SK-N-SH (cell line): ENCODE data around the gene ZMYND8. TPM values are rescaled to one million over a fixed set of nuclear protein-coding genes. Genes with fewer than 3 reads are reported as not detected.

Experiments
- CTCF ChIA-PET: fragments of 300-600, 350-600 bp; formaldehyde crosslinking; extraction: SDS; loops from one replicate; lab custom pipeline; 2021; lab: Yijun Ruan, JAX
- POLR2A ChIA-PET: fragments of 350-600 bp; sonication (Branson Sonifier 250); formaldehyde crosslinking; extraction: SDS; loops from one replicate; lab custom pipeline; 2020; ENCODE audit warnings: antibody characterized with exemption, inconsistent platforms; lab: Yijun Ruan, JAX
- DNase-seq: peaks from one replicate; pipeline ENCODE4 v3.0.0; 2012
- H2AFZ ChIP-seq: fragments of 200-600 bp; sonication (generic); 2 replicates; pipeline ENCODE4 v1.8.1; 2016; ENCODE audit warnings: antibody characterized with exemption, mild to moderate bottlenecking, low read depth
- H3F3A ChIP-seq: fragments of 200-600 bp; sonication (generic); replicated peaks from 2 replicates; pipeline ENCODE3; 2016; ENCODE audit warnings: antibody characterized with exemption, mild to moderate bottlenecking; ENCODE audit not compliant: insufficient read depth
- H3K27ac ChIP-seq, 2 experiments: fragments of 200-500 bp in 1 of 2; fragments of 200-600 bp in 1 of 2; sonication (Bioruptor generic) in 1 of 2; sonication (generic), shearing (Covaris generic) in 1 of 2; 2 replicates each; pipeline versions ENCODE4 v1.5.1 to v1.6.1; 2014 to 2016; ENCODE audit warnings: low read depth in 2 of 2, inconsistent platforms in 1 of 2, low read length in 1 of 2, mild to moderate bottlenecking in 1 of 2, mixed read lengths in 1 of 2
- H3K27me3 ChIP-seq: fragments of 200-600 bp; sonication (generic), shearing (Covaris generic); 2 replicates; pipeline ENCODE4 v1.6.1; 2016; ENCODE audit warnings: mixed run types; ENCODE audit not compliant: insufficient read depth
- H3K36me3 ChIP-seq, 2 experiments: fragments of 200-500 bp in 1 of 2; fragments of 200-600 bp in 1 of 2; sonication (Bioruptor generic) in 1 of 2; sonication (generic) in 1 of 2; replicated peaks in 1 of 2; 2 replicates each; pipeline versions ENCODE3 to v1.5.1; 2014 to 2016; ENCODE audit warnings: low read length in 1 of 2, mild to moderate bottlenecking in 1 of 2; ENCODE audit not compliant: insufficient read depth in 2 of 2, control insufficient read depth in 1 of 2
- H3K4me1 ChIP-seq, 2 experiments: fragments of 200-500 bp in 1 of 2; fragments of 200-600 bp in 1 of 2; sonication (Bioruptor generic) in 1 of 2; sonication (generic), shearing (Covaris generic) in 1 of 2; 2 replicates each; pipeline versions ENCODE4 v1.5.1 to v1.6.1; 2014 to 2016; ENCODE audit warnings: low read depth in 1 of 2, low read length in 1 of 2, mixed run types in 1 of 2; ENCODE audit not compliant: insufficient read depth in 2 of 2, control insufficient read depth in 1 of 2
- H3K4me2 ChIP-seq: fragments of 200-600 bp; sonication (generic), shearing (Covaris generic); 2 replicates; pipeline ENCODE4 v1.6.1; 2017; ENCODE audit warnings: mixed run types
- H3K4me3 ChIP-seq, 2 experiments: fragments of 200-500 bp in 1 of 2; fragments of 200-600 bp in 1 of 2; sonication (Bioruptor generic) in 1 of 2; sonication (generic), shearing (Covaris generic) in 1 of 2; 2 replicates each; pipeline versions ENCODE4 v1.5.1 to v1.8.1; 2014 to 2016; ENCODE audit warnings: low read depth in 2 of 2, inconsistent platforms in 1 of 2, low read length in 1 of 2, mild to moderate bottlenecking in 1 of 2, mixed read lengths in 1 of 2, moderate library complexity in 1 of 2
- H3K79me2 ChIP-seq: fragments of 200-600 bp; sonication (generic); 2 replicates; pipeline ENCODE4 v1.8.1; 2017; ENCODE audit warnings: mild to moderate bottlenecking; ENCODE audit not compliant: insufficient read depth
- H3K9ac ChIP-seq: fragments of 200-600 bp; sonication (generic); 2 replicates; pipeline ENCODE4 v1.6.1; 2017; ENCODE audit warnings: mixed run types
- H3K9me2 ChIP-seq: fragments of 200-600 bp; sonication (generic); 2 replicates; pipeline ENCODE4 v1.6.1; 2017; ENCODE audit warnings: mixed run types
- H3K9me3 ChIP-seq: fragments of 200-600 bp; sonication (generic); 2 replicates; pipeline ENCODE4 v1.6.1; 2017; ENCODE audit warnings: mixed run types, mild to moderate bottlenecking, moderate library complexity
- H4K20me1 ChIP-seq: fragments of 200-600 bp; sonication (generic); 2 replicates; pipeline ENCODE4 v1.6.1; 2017; ENCODE audit warnings: mild to moderate bottlenecking, mixed run types; ENCODE audit not compliant: insufficient read depth
- CHD2 ChIP-seq: fragments of 150-350 bp; IDR thresholded peaks from 2 replicates; pipeline ENCODE4 v1.6.1; 2018; ENCODE audit warnings: low read length; ENCODE audit not compliant: partially characterized antibody
- ELF1 ChIP-seq: IDR thresholded peaks from 2 replicates; pipeline ENCODE4 v1.4.0; 2012
- EP300 ChIP-seq, 2 experiments: IDR thresholded peaks; 2 replicates each; pipeline versions ENCODE4 v1.4.0 to v1.6.1; 2012; ENCODE audit warnings: borderline replicate concordance in 1 of 2, low read depth in 1 of 2, low read length in 1 of 2
- EZH2phosphoT487 ChIP-seq: fragments of 200-600 bp; sonication (generic); IDR thresholded peaks from 2 replicates; pipeline ENCODE4 v1.6.1; 2017; ENCODE audit warnings: low read depth, mixed run types, mild to moderate bottlenecking, antibody characterized with exemption, moderate library complexity, borderline replicate concordance
- FOSL2 ChIP-seq: IDR thresholded peaks from 2 replicates; pipeline ENCODE4 v1.4.0; 2012; ENCODE audit warnings: low read depth, mild to moderate bottlenecking, moderate library complexity, borderline replicate concordance
- FOXM1 ChIP-seq: IDR thresholded peaks from 2 replicates; pipeline ENCODE4 v1.4.0; 2012; ENCODE audit warnings: low read depth, mild to moderate bottlenecking
- MXI1 ChIP-seq: IDR thresholded peaks from 2 replicates; pipeline ENCODE4 v1.6.1; 2012; ENCODE audit warnings: mild to moderate bottlenecking, low read depth, low read length, improper control_type of control experiment
- RAD21 ChIP-seq: IDR thresholded peaks from 2 replicates; pipeline ENCODE4 v1.6.1; 2012; ENCODE audit warnings: mild to moderate bottlenecking, low read length
- RCOR1 ChIP-seq: fragments of 150-350 bp; IDR thresholded peaks from 2 replicates; pipeline ENCODE4 v1.6.1; 2017; ENCODE audit warnings: antibody characterized with exemption, low read length
- SMC3 ChIP-seq: IDR thresholded peaks from 2 replicates; pipeline ENCODE4 v1.6.1; 2012; ENCODE audit warnings: low read depth, low read length, improper control_type of control experiment
- TAF1 ChIP-seq: IDR thresholded peaks from 2 replicates; pipeline ENCODE4 v1.6.1; 2012; ENCODE audit warnings: low read depth, mild to moderate bottlenecking, low read length, moderate library complexity, borderline replicate concordance
- WGBS: methylation state at CpG from one replicate; pipeline ENCODE4 v1.1.6; 2017; ENCODE audit warnings: low lambda C conversion rate; 5-methylcytosine and 5-hydroxymethylcytosine counted together
- polyA plus RNA-seq, 3 experiments: library from polyadenylated mRNA; depleted of rRNA; stranded (reverse); fragments of >200 nt; gene quantifications; 2 replicates each; pipeline ENCODE4 v1.2.3, GENCODE V29; 2012
- TF ChIP-seq, protein P1 (sequence below): IDR thresholded peaks from 2 replicates; pipeline ENCODE4 v1.4.0; 2012; ENCODE audit warnings: low read depth
- TF ChIP-seq, protein P2 (sequence below): fragments of 150-350 bp; IDR thresholded peaks from 2 replicates; pipeline ENCODE4 v1.6.1; 2016; ENCODE audit warnings: mild to moderate bottlenecking, low read depth, low read length
- TF ChIP-seq, protein P3 (sequence below): fragments of 200-600 bp; sonication (generic); IDR thresholded peaks from 2 replicates; pipeline ENCODE4 v1.6.1; 2017; ENCODE audit warnings: antibody characterized with exemption, mild to moderate bottlenecking, moderate library complexity
- TF ChIP-seq, protein P4 (sequence below): IDR thresholded peaks from 2 replicates; pipeline ENCODE4; 2012

Gene ZMYND8
- polyA plus RNA-seq, 1 of the 3 experiments (the other 2 are of a cell fraction) = 25.3 TPM

DNA sequence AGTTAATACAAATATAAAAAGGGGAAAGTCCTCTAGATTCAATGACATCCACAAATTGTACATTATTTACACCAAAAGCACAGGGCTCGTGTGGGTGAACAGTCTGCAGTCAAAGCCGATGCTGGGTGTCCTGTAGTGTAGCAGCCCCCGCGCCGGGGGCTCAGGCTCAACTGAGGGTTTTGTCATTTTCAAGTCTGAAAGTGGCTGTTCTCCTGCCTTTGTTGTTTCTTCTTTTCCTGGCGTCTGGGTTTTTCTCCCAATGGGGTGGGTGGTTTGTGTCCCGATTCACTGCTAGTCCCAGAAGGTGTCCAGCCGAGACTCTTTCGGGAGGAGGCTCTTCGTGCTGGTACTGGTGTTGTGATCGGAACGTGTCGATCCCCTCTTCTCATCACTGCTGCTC lies 146.0 kb downstream of the ZMYND8 start (continued):
- TF ChIP-seq MXI1 = no peak

DNA sequence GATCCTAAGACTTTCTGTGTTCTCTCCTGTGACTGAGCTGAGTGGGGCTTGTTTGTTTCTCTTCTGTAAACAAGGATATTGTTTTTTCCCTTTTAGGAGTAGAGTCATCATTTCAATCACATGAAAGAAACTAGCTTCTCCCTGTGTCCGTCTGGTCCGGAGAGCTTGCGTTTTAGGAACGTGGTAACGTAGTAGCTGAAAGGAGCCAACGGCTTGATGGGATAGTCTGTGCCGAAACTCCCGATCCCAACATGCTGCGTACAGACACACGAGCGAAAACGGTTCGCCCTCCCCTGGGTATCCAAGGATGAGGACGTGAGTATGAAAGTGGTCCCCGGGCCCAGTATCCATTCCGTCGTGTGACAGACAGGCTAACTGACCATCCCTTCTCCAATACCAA lies 146.5 kb downstream of the ZMYND8 start:
- TF ChIP-seq FOXM1 = no peak
- TF ChIP-seq ELF1 = no peak
- TF ChIP-seq RCOR1 = no peak
- no peak for TF ChIP-seq CHD2
- TF ChIP-seq SMC3 = no peak
- TF ChIP-seq, protein P1, sequence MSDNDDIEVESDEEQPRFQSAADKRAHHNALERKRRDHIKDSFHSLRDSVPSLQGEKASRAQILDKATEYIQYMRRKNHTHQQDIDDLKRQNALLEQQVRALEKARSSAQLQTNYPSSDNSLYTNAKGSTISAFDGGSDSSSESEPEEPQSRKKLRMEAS = no peak
- TF ChIP-seq EP300 (IDR thresholded peaks at IDR 0.05; ENCODE audit: borderline replicate concordance in 1 of 2, low read depth in 1 of 2, low read length in 1 of 2) = no peak
- TF ChIP-seq, protein P2, sequence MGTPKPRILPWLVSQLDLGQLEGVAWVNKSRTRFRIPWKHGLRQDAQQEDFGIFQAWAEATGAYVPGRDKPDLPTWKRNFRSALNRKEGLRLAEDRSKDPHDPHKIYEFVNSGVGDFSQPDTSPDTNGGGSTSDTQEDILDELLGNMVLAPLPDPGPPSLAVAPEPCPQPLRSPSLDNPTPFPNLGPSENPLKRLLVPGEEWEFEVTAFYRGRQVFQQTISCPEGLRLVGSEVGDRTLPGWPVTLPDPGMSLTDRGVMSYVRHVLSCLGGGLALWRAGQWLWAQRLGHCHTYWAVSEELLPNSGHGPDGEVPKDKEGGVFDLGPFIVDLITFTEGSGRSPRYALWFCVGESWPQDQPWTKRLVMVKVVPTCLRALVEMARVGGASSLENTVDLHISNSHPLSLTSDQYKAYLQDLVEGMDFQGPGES = no peak
- POLR2A ChIA-PET = no interaction called here
- WGBS = 95% methylated on average over 17 of the region's 17 CpGs

DNA sequence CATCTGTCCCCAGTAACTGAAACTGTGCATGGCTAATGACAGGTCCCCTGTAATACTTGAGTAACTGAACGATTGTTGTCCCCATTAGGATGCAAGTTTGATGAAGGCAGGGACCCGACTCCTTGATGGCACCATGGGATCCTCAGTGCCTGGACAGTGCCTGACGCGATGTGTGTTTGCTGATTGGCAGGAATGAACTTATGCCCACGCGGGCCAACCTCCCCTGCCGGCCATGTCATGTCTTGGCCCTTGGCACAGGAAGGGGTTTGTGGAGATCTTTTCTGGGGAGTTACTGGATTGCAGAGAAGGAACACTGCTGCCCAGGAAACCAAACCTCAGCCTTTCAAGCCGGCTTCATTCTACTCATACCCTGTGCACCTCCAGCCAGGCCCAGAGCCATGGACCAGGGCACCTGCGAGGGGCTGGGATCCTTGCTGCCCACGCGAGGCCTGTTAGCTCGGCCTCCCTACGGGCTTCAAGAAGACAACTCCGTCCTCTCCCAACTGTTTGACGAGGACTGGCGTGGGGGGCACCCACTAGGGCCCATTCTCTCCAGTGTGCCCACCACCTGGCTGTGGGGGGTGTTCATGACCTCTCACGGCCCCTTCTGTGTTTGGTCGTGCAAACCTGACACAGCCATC lies 147.8 kb downstream of the ZMYND8 start:
- TF ChIP-seq, protein P3, sequence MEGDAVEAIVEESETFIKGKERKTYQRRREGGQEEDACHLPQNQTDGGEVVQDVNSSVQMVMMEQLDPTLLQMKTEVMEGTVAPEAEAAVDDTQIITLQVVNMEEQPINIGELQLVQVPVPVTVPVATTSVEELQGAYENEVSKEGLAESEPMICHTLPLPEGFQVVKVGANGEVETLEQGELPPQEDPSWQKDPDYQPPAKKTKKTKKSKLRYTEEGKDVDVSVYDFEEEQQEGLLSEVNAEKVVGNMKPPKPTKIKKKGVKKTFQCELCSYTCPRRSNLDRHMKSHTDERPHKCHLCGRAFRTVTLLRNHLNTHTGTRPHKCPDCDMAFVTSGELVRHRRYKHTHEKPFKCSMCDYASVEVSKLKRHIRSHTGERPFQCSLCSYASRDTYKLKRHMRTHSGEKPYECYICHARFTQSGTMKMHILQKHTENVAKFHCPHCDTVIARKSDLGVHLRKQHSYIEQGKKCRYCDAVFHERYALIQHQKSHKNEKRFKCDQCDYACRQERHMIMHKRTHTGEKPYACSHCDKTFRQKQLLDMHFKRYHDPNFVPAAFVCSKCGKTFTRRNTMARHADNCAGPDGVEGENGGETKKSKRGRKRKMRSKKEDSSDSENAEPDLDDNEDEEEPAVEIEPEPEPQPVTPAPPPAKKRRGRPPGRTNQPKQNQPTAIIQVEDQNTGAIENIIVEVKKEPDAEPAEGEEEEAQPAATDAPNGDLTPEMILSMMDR = no peak
- TF ChIP-seq EZH2phosphoT487 (no peak), TAF1 (no peak), FOSL2 (no peak), RAD21 (no peak), SMC3 (no peak)
- TF ChIP-seq, protein P4, sequence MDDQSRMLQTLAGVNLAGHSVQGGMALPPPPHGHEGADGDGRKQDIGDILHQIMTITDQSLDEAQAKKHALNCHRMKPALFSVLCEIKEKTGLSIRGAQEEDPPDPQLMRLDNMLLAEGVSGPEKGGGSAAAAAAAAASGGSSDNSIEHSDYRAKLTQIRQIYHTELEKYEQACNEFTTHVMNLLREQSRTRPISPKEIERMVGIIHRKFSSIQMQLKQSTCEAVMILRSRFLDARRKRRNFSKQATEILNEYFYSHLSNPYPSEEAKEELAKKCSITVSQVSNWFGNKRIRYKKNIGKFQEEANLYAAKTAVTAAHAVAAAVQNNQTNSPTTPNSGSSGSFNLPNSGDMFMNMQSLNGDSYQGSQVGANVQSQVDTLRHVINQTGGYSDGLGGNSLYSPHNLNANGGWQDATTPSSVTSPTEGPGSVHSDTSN = no peak
- H3K4me1 ChIP-seq = peaks cover 0 to 3% of the 10 kb centered on the region in 2 experiments; a peak in 1 of 4 replicates
- H3K79me2 ChIP-seq = peaks cover 4% of the 10 kb centered on the region
- no peak for DNase-seq
- no peaks in the 10 kb centered on the region for H3K9me2 ChIP-seq
- no peaks in the 10 kb centered on the region for H3K27me3 ChIP-seq
- no peak overlapping the region for H3K9ac ChIP-seq
- ChIA-PET CTCF (interaction anchor here (1.2 to 16.2 kb wide), 7 partner anchors 9 to 175 kb away, joined by 3 to 323 read pairs (median 7); no protein-coding TSS in a partner anchor), POLR2A (interaction anchor here (0.6 kb wide), 1 partner anchor 415 kb away, joined by 3 read pairs; no protein-coding TSS in a partner anchor)
- 92% methylated on average over 11 of the region's 18 CpGs for WGBS
- peaks cover 5% of the 10 kb centered on the region for H3F3A ChIP-seq
- no peaks in the 10 kb centered on the region for H3K9me3 ChIP-seq
- no peaks in the 10 kb centered on the region for H4K20me1 ChIP-seq
- H3K36me3 ChIP-seq = peaks cover 35 to 49% of the 10 kb centered on the region in 2 experiments
- no peak overlapping the region; a peak in 1 of 4 replicates for H3K27ac ChIP-seq
- H2AFZ ChIP-seq = no peak overlapping the region
- no peak overlapping the region for H3K4me2 ChIP-seq
- H3K4me3 ChIP-seq = no peak overlapping the region

More for the DNA sequence above, 146.5 kb downstream of the ZMYND8 start:
- Histone ChIP-seq H3K4me2 (no peak overlapping the region), H3K9me3 (no peaks in the 10 kb centered on the region), H3K4me1 (peaks cover 0 to 3% of the 10 kb centered on the region in 2 experiments; a peak in 1 of 4 replicates), H3K36me3 (peaks cover 49 to 53% of the 10 kb centered on the region in 2 experiments), H3F3A (peaks cover 5% of the 10 kb centered on the region), H3K9ac (no peak overlapping the region), H3K27me3 (no peaks in the 10 kb centered on the region), H3K27ac (no peak overlapping the region), H2AFZ (no peak overlapping the region), H3K4me3 (no peak overlapping the region), H3K79me2 (peaks cover 17% of the 10 kb centered on the region), H3K9me2 (no peaks in the 10 kb centered on the region), H4K20me1 (no peaks in the 10 kb centered on the region)
- CTCF ChIA-PET = interaction anchor here (1.2 to 1.6 kb wide), 4 partner anchors 11 to 174 kb away, joined by 3 to 7 read pairs (median 4); no protein-coding TSS in a partner anchor
- DNase-seq = no peak
